SH-SY5Y (cell line): Measurements from ENCODE around the gene S100Z.

Experiments used
- GATA2 ChIP-seq: IDR thresholded peaks from 2 replicates; pipeline ENCODE4 v1.6.1; 2011; ENCODE audit warnings: mild to moderate bottlenecking, low read depth, low read length
- GATA3 ChIP-seq: IDR thresholded peaks from 2 replicates; pipeline ENCODE4 v1.6.1; 2011; ENCODE audit warnings: low read depth, mild to moderate bottlenecking, low read length, moderate library complexity

The S100Z gene

GRCh38 chr5:76956033-76956432 lies 106.2 kb downstream of the S100Z start:
- TF ChIP-seq GATA2, result no peak
- no peak for TF ChIP-seq GATA3

GRCh38 chr5:76958991-76959767 lies 109.4 kb downstream of the S100Z start:
- TF ChIP-seq GATA3 (no peak), GATA2 (no peak)

- TF ChIP-seq GATA3 (no peak), GATA2 (no peak)
These were observed 110.3 kb downstream of the S100Z start for GRCh38 chr5:76960004-76960625.

- TF ChIP-seq GATA2 (no peak), GATA3 (no peak)
These were observed 114.2 kb downstream of the S100Z start for GRCh38 chr5:76964060-76964459.
